Measurements from ENCODE around the gene PNKD.

PNKD gene

GRCh38 chr2:218392459-218392858 lies 122.1 kb downstream of the PNKD start:
- Histone ChIP-seq H3K4me3 (no peak overlapping the region), H3K4me2 (peak overlapping the region; percentile 99), H4K20me1 (no peaks in the 10 kb centered on the region), H3K27ac (0 out of 2 replicates have a peak overlapping the region, but pooled peaks have one; percentile 51), H3K9ac (0 out of 2 replicates have a peak overlapping the region, but pooled peaks have one; percentile 29), H3K9me3 (no peaks in the 10 kb centered on the region), H3K36me3 (no peaks in the 10 kb centered on the region), H3K27me3 (peaks cover 8% of the 10 kb centered on the region), H3K4me1 (peaks cover 60% of the 10 kb centered on the region)
- TF ChIP-seq Cebpa-rat (IDR thresholded peaks at IDR 0.05), result no peak

DNA sequence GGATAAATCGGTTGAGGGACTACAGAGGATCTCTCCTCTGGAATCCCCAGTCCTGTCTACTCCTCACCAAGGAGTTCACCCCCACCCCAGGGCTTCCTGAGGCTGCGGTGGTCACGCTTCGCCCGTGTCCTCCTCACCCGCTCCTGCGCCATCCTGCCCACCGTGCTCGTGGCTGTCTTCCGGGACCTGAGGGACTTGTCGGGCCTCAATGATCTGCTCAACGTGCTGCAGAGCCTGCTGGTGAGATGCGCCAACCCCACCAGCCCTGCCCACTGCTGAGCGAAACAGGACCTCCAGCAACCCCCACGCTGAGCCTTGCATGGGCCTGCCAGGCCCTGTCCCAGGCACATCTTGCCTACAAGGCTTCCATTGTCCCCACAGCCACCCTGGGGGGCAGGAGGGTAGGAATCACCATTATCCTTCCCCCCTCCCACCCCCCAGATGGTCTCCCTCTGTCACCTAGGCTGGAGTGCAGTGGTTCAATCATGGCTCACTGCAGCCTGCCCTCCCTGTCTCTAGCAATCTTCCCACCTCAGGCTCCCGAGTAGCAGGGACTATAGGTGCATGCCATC lies 122.7 kb downstream of the PNKD start:
- TF ChIP-seq Cebpa-rat (IDR thresholded peaks at IDR 0.05), result no peak
- H3K27me3 ChIP-seq, result peaks cover 13% of the 10 kb centered on the region
- no peaks in the 10 kb centered on the region for H4K20me1 ChIP-seq
- peak overlapping the region; percentile 99 for H3K4me2 ChIP-seq
- peaks cover 65% of the 10 kb centered on the region for H3K4me1 ChIP-seq
- H3K9ac ChIP-seq, result peak overlapping the region; percentile 29; the same call in 1 of the 2 replicates
- H3K9me3 ChIP-seq, result no peaks in the 10 kb centered on the region
- H3K4me3 ChIP-seq, result no peak overlapping the region
- H3K27ac ChIP-seq, result peak overlapping the region; percentile 51; the same call in 1 of the 2 replicates
- no peaks in the 10 kb centered on the region for H3K36me3 ChIP-seq

DNA sequence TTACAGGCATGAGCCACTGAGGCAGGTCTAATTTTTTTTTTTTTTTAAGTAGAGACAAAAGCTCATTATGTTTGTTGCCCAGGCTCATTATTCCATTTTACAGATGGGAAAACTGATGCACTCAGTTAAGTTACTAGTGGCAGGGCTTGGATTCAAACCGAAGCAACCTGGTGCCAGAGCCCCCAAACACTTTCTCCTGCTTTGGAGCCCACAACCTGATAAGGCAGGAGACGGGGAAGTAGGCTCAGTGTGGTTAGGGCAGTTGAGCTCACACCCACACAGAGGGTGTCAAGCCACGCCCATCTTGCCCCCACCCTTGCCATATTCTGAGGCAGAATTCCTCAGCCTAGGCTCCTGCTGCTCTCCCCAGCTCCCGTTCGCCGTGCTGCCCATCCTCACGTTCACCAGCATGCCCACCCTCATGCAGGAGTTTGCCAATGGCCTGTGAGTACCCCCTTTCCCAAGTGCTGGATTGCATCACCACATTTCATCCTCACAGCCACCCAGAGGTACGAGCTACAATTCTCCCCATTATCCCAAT lies 123.5 kb downstream of the PNKD start:
- H3K9me3 ChIP-seq, result no peaks in the 10 kb centered on the region
- TF ChIP-seq Cebpa-rat (IDR thresholded peaks at IDR 0.05), result no peak
- peak overlapping the region; percentile 99 for H3K4me2 ChIP-seq
- no peaks in the 10 kb centered on the region for H3K36me3 ChIP-seq
- H3K4me3 ChIP-seq, result no peak overlapping the region
- H4K20me1 ChIP-seq, result no peaks in the 10 kb centered on the region
- no peak overlapping the region for H3K9ac ChIP-seq
- H3K27me3 ChIP-seq, result peaks cover 21% of the 10 kb centered on the region
- no peak overlapping the region for H3K27ac ChIP-seq
- peaks cover 71% of the 10 kb centered on the region for H3K4me1 ChIP-seq

GRCh38 chr2:218394298-218395089 lies 124.2 kb downstream of the PNKD start:
- Histone ChIP-seq H3K9ac (no peak overlapping the region), H3K4me3 (no peak overlapping the region), H4K20me1 (no peaks in the 10 kb centered on the region), H3K27ac (no peak overlapping the region), H3K4me2 (peak overlapping the region; percentile 99), H3K36me3 (no peaks in the 10 kb centered on the region), H3K27me3 (peaks cover 26% of the 10 kb centered on the region), H3K4me1 (peaks cover 74% of the 10 kb centered on the region), H3K9me3 (no peaks in the 10 kb centered on the region)
- TF ChIP-seq Cebpa-rat (IDR thresholded peaks at IDR 0.05), result no peak

DNA sequence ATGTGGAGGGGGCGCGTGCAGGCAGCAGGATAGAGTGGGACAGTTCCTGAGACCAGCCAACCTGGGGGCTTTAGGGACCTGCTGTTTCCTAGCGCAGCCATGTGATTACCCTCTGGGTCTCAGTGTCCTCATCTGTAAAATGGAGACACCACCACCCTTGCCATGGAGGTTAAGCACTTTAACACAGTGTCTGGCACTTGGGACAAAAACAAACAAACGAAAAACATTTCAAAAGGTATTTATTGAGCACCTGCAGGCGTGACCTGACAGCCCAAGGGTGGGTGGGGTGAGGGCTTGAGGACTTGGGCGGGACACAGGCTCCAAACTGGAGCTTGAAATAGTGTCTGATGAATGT lies 124.7 kb downstream of the PNKD start:
- Histone ChIP-seq H3K4me3 (no peak overlapping the region), H3K9ac (no peak overlapping the region), H3K9me3 (no peaks in the 10 kb centered on the region), H3K4me1 (peaks cover 68% of the 10 kb centered on the region), H3K36me3 (no peaks in the 10 kb centered on the region), H4K20me1 (no peaks in the 10 kb centered on the region), H3K27me3 (peaks cover 26% of the 10 kb centered on the region), H3K4me2 (peak overlapping the region; percentile 99), H3K27ac (no peak overlapping the region)
- no peak for TF ChIP-seq Cebpa-rat (IDR thresholded peaks at IDR 0.05)

- TF ChIP-seq Cebpa-rat (IDR thresholded peaks at IDR 0.05), result 0 out of 2 replicates have a peak, but pooled peaks have one; percentile 11
- Histone ChIP-seq H3K4me3 (peak overlapping the region; percentile 93), H3K27ac (peak overlapping the region; percentile 97), H3K4me2 (peak overlapping the region; percentile 99), H3K36me3 (no peaks in the 10 kb centered on the region), H3K4me1 (peaks cover 65% of the 10 kb centered on the region), H3K9me3 (no peaks in the 10 kb centered on the region), H3K9ac (peak overlapping the region; percentile 92; the same call in 1 of the 2 replicates), H4K20me1 (no peaks in the 10 kb centered on the region), H3K27me3 (peaks cover 26% of the 10 kb centered on the region)
These were observed 125.1 kb downstream of the PNKD start for GRCh38 chr2:218395456-218395825.

DNA sequence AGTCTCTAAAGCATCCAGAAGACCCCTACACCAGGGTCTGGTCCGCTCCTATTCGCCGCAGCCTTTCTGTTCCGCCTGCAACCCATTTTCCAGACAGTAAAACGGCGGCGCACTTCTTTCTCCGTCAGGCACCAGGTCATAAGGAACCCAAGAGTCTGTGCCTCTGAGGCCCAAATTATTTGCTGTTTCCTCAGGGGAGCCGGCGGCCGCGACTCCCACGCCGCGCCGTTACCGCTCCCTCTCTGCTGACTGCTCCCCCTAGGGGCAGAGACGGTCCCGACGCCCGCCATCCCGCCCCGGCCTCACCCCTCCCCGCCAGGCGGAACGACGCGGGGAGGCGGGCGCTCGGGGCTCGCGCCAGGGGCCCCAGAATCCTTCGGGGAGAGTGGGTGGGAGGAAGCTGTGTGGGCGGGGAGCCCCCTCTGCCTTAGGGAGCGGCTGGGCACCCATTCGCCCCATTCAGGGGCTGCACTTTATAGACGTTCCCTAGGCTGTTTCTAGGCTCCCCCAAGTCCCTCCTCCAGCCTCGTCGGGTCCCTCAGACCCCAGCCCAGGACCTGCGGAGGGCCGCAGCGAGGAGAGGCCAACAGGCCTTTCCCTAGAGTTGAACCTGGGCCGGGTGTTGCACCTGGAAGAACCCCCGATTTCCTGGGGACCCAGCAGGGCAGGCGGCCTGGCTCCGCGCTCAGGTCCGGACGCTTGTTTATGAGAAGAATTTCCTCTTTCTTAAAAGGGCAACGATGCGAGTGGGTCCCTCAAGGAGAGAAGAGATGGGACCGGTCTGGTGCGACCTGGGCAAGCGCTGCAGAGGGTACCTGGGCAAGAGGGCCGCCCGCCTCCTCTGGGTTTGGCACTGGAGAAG lies 125.7 kb downstream of the PNKD start:
- Histone ChIP-seq H3K27ac (peak overlapping the region; percentile 97), H3K9ac (peak overlapping the region; percentile 92), H3K4me1 (peaks cover 64% of the 10 kb centered on the region), H3K36me3 (no peaks in the 10 kb centered on the region), H3K9me3 (no peaks in the 10 kb centered on the region), H3K27me3 (peaks cover 26% of the 10 kb centered on the region), H3K4me2 (peak overlapping the region; percentile 99), H4K20me1 (peaks cover 2% of the 10 kb centered on the region), H3K4me3 (peak overlapping the region; percentile 93)
- TF ChIP-seq Cebpa-rat (IDR thresholded peaks at IDR 0.05), result no peak
